Esophagus muscularis mucosa (tissue), 4 donors: ENCODE measurements around the gene MAP3K9.

ENCODE experiments used
- EP300 ChIP-seq: sonication (generic); formaldehyde crosslinking; IDR thresholded peaks from one replicate; pipeline ENCODE4 v1.6.1; 2017; ENCODE audit warnings: antibody characterized with exemption
- POLR2A ChIP-seq: fragments of 450-650 bp; IDR thresholded peaks from one replicate; pipeline ENCODE4 v1.6.1; 2017; ENCODE audit warnings: antibody characterized with exemption, moderate library complexity, mild to moderate bottlenecking, low read depth
- POLR2AphosphoS5 ChIP-seq, 2 donors: sonication (generic); formaldehyde crosslinking; IDR thresholded peaks; one replicate each; pipeline ENCODE4 v1.6.1; 2017; ENCODE audit warnings: antibody characterized with exemption in 2 of 2
- TF ChIP-seq, protein P1 (sequence below), 3 experiments: fragments of 200-600 bp in 2 of 3; fragments of 450-650 bp in 1 of 3; sonication (generic) in 2 of 3; IDR thresholded peaks; one replicate each; pipeline ENCODE4 v1.5.1; 2017 to 2019; ENCODE audit warnings: antibody characterized with exemption in 3 of 3, mild to moderate bottlenecking in 2 of 3, moderate library complexity in 1 of 3

DNA sequence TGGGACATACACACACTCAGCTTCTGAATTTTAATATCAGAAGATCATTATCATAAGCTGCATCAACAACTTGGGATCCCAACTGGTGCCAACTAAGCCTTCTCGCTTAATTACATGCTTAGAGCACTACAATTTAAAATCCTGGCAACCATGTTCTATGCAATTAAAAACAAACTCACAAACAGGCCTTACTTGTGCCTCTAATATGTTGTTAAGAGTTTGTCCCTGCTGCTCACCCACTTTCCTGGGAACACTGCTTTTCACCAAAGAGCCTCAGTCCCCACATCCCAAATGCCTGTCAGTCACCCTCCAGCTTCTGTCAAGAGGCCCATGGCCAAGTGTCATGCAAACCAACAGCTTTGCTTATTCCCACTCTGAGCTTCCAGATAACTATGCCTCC is 97.9 kb downstream of the MAP3K9 start:
- TF ChIP-seq, protein P1, sequence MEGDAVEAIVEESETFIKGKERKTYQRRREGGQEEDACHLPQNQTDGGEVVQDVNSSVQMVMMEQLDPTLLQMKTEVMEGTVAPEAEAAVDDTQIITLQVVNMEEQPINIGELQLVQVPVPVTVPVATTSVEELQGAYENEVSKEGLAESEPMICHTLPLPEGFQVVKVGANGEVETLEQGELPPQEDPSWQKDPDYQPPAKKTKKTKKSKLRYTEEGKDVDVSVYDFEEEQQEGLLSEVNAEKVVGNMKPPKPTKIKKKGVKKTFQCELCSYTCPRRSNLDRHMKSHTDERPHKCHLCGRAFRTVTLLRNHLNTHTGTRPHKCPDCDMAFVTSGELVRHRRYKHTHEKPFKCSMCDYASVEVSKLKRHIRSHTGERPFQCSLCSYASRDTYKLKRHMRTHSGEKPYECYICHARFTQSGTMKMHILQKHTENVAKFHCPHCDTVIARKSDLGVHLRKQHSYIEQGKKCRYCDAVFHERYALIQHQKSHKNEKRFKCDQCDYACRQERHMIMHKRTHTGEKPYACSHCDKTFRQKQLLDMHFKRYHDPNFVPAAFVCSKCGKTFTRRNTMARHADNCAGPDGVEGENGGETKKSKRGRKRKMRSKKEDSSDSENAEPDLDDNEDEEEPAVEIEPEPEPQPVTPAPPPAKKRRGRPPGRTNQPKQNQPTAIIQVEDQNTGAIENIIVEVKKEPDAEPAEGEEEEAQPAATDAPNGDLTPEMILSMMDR (IDR thresholded peaks at IDR 0.05), result no peak
- TF ChIP-seq POLR2A, result no peak
- no peak for TF ChIP-seq EP300
- TF ChIP-seq POLR2AphosphoS5 (IDR thresholded peaks at IDR 0.05), result no peak
